Natural killer cell treated with Interleukin-12 subunit alpha and Interleukin-12 subunit beta and Interleukin-15 and Interleukin-18, amount 100 ng/mL, for 72 hours (primary cell): ENCODE measurements around the gene ANKS4B. TPM values are rescaled to one million over a fixed set of nuclear protein-coding genes. Genes with fewer than 3 reads are reported as not detected.

Experiments
- ATAC-seq, 2 donors: fragments of 150-1000 bp; cut with Tn5 transposase in 1 of 2; sonication (Bioruptor Pico), chemical (Tn5 transposase) in 1 of 2; 2 replicates each; pipeline ENCODE4 v1.10.0; 2021
- DNase-seq: peaks from one replicate; pipeline ENCODE4 v3.0.0; 2022; ENCODE audit warnings: low spot score
- H3K27ac Mint-ChIP-seq, 2 donors: 1 replicate in 1 of 2; 2 replicates in 1 of 2; pipeline ENCODE4 v1.8.0; 2022; ENCODE audit warnings: mixed read lengths in 2 of 2, mild to moderate bottlenecking in 1 of 2, moderate library complexity in 1 of 2
- H3K27me3 Mint-ChIP-seq, 2 donors: 1 replicate in 1 of 2; 2 replicates in 1 of 2; pipeline ENCODE4 v1.8.0; 2022; ENCODE audit warnings: mixed read lengths in 2 of 2
- H3K36me3 Mint-ChIP-seq: one replicate; pipeline ENCODE4 v1.8.0; 2022; ENCODE audit warnings: mixed read lengths
- H3K4me1 Mint-ChIP-seq, 2 donors: 1 replicate in 1 of 2; 2 replicates in 1 of 2; pipeline ENCODE4 v1.8.0; 2022; ENCODE audit warnings: low read depth in 2 of 2, mixed read lengths in 2 of 2, mild to moderate bottlenecking in 1 of 2
- H3K4me3 Mint-ChIP-seq: one replicate; pipeline ENCODE4 v1.8.0; 2022; ENCODE audit warnings: mixed read lengths
- H3K9me3 Mint-ChIP-seq: 2 replicates; pipeline ENCODE4 v1.8.0; 2022; ENCODE audit warnings: mixed read lengths
- total RNA-seq, 2 donors: library from RNA; stranded (reverse); gene quantifications; one replicate each; pipeline ENCODE4 v1.2.3, GENCODE V29; 2022

The ANKS4B gene
- total RNA-seq, 2 donors from 2014 or later: not detected

GRCh38 chr16:21199607-21200218 lies 33.8 kb upstream of the ANKS4B start:
- Mint-ChIP-seq H3K4me3 (no peak overlapping the region), H3K4me1 (no peaks in the 10 kb centered on the region), H3K9me3 (no peaks in the 10 kb centered on the region), H3K36me3 (no peaks in the 10 kb centered on the region), H3K27ac (no peak overlapping the region), H3K27me3 (peaks cover 29 to 40% of the 10 kb centered on the region in 2 donors)
- no peak for ATAC-seq
- DNase-seq: no peak

GRCh38 chr16:21203155-21203797 lies 30.2 kb upstream of the ANKS4B start:
- H3K36me3 Mint-ChIP-seq: no peaks in the 10 kb centered on the region
- H3K27ac Mint-ChIP-seq: no peak overlapping the region
- H3K4me3 Mint-ChIP-seq: no peak overlapping the region
- H3K4me1 Mint-ChIP-seq: no peaks in the 10 kb centered on the region
- ATAC-seq (no peak), DNase-seq (no peak)
- peaks cover 32 to 36% of the 10 kb centered on the region in 2 donors for H3K27me3 Mint-ChIP-seq
- H3K9me3 Mint-ChIP-seq: no peaks in the 10 kb centered on the region

- no peaks in the 10 kb centered on the region for H3K36me3 Mint-ChIP-seq
- no peak for DNase-seq
- no peak overlapping the region for H3K27ac Mint-ChIP-seq
- H3K4me1 Mint-ChIP-seq: no peaks in the 10 kb centered on the region
- H3K9me3 Mint-ChIP-seq: no peaks in the 10 kb centered on the region
- peaks cover 24 to 30% of the 10 kb centered on the region in 2 donors for H3K27me3 Mint-ChIP-seq
- ATAC-seq: no peak
- no peak overlapping the region for H3K4me3 Mint-ChIP-seq
These were observed 28.2 kb upstream of the ANKS4B start for GRCh38 chr16:21205303-21205702.

- no peaks in the 10 kb centered on the region for H3K9me3 Mint-ChIP-seq
- H3K36me3 Mint-ChIP-seq: no peaks in the 10 kb centered on the region
- no peak overlapping the region for H3K4me3 Mint-ChIP-seq
These were observed 26.9 kb upstream of the ANKS4B start for GRCh38 chr16:21206550-21206949.

GRCh38 chr16:21208446-21209230 lies 24.9 kb upstream of the ANKS4B start:
- DNase-seq (no peak), ATAC-seq (no peak)
- Mint-ChIP-seq H3K9me3 (no peaks in the 10 kb centered on the region), H3K27me3 (peaks cover 17 to 18% of the 10 kb centered on the region in 2 donors), H3K4me3 (no peak overlapping the region), H3K27ac (no peak overlapping the region), H3K36me3 (no peaks in the 10 kb centered on the region), H3K4me1 (no peaks in the 10 kb centered on the region)

More at GRCh38 chr16:21206550-21206949, 26.9 kb upstream of the ANKS4B start:
- H3K27me3 Mint-ChIP-seq: peaks cover 20 to 32% of the 10 kb centered on the region in 2 donors
- H3K27ac Mint-ChIP-seq: no peak overlapping the region
- ATAC-seq: no peak
- DNase-seq: no peak
- H3K4me1 Mint-ChIP-seq: no peaks in the 10 kb centered on the region

- DNase-seq: no peak
- Mint-ChIP-seq H3K36me3 (no peaks in the 10 kb centered on the region), H3K9me3 (no peaks in the 10 kb centered on the region), H3K27me3 (peaks cover 12 to 18% of the 10 kb centered on the region in 2 donors), H3K27ac (no peak within 1 kb of the TSS), H3K4me3 (no peak within 1 kb of the TSS), H3K4me1 (no peaks in the 10 kb centered on the region)
- ATAC-seq: no peak
These were observed 22.0 kb upstream of the ANKS4B start, which contains the start of gene ZP2 for GRCh38 chr16:21211486-21211885. ZP2 (minus strand) TSS chr16:21211574; CDS start chr16:21211547, 27 bp downstream.

- DNase-seq: no peak
These were observed 19.4 kb upstream of the ANKS4B start for GRCh38 chr16:21214086-21214485.

GRCh38 chr16:21217121-21217520 lies 16.4 kb upstream of the ANKS4B start:
- no peak for DNase-seq
- H3K4me1 Mint-ChIP-seq: no peaks in the 10 kb centered on the region
- no peak overlapping the region for H3K27ac Mint-ChIP-seq
- ATAC-seq: no peak
- no peaks in the 10 kb centered on the region for H3K36me3 Mint-ChIP-seq
- H3K9me3 Mint-ChIP-seq: no peaks in the 10 kb centered on the region
- H3K27me3 Mint-ChIP-seq: peaks cover 18 to 21% of the 10 kb centered on the region in 2 donors
- no peak overlapping the region for H3K4me3 Mint-ChIP-seq

More at GRCh38 chr16:21214086-21214485, 19.4 kb upstream of the ANKS4B start:
- Mint-ChIP-seq H3K27ac (no peak overlapping the region), H3K36me3 (no peaks in the 10 kb centered on the region), H3K9me3 (no peaks in the 10 kb centered on the region), H3K4me3 (no peak overlapping the region), H3K27me3 (peaks cover 12 to 15% of the 10 kb centered on the region in 2 donors), H3K4me1 (no peaks in the 10 kb centered on the region)
- no peak for ATAC-seq

GRCh38 chr16:21218153-21218552 lies 15.3 kb upstream of the ANKS4B start:
- Mint-ChIP-seq H3K27me3 (peaks cover 25 to 26% of the 10 kb centered on the region in 2 donors), H3K27ac (no peak overlapping the region), H3K9me3 (no peaks in the 10 kb centered on the region), H3K36me3 (no peaks in the 10 kb centered on the region), H3K4me1 (no peaks in the 10 kb centered on the region), H3K4me3 (no peak overlapping the region)
- ATAC-seq (no peak), DNase-seq (no peak)

GRCh38 chr16:21219551-21219950 lies 13.9 kb upstream of the ANKS4B start:
- H3K4me1 Mint-ChIP-seq: no peaks in the 10 kb centered on the region
- no peaks in the 10 kb centered on the region for H3K9me3 Mint-ChIP-seq
- no peak overlapping the region for H3K27ac Mint-ChIP-seq
- ATAC-seq: no peak
- DNase-seq: no peak
- peaks cover 29 to 35% of the 10 kb centered on the region in 2 donors for H3K27me3 Mint-ChIP-seq
- H3K4me3 Mint-ChIP-seq: no peak overlapping the region
- H3K36me3 Mint-ChIP-seq: no peaks in the 10 kb centered on the region

- Mint-ChIP-seq H3K36me3 (no peaks in the 10 kb centered on the region), H3K27ac (no peak overlapping the region), H3K9me3 (no peaks in the 10 kb centered on the region), H3K27me3 (peaks cover 40 to 45% of the 10 kb centered on the region in 2 donors), H3K4me1 (no peaks in the 10 kb centered on the region), H3K4me3 (no peak overlapping the region)
- no peak for ATAC-seq
- DNase-seq: no peak
These were observed 10.8 kb upstream of the ANKS4B start for GRCh38 chr16:21222495-21223337.

GRCh38 chr16:21223787-21224186 lies 9.7 kb upstream of the ANKS4B start:
- no peak for DNase-seq
- H3K9me3 Mint-ChIP-seq: no peaks in the 10 kb centered on the region
- H3K4me1 Mint-ChIP-seq: no peaks in the 10 kb centered on the region
- peaks cover 48 to 56% of the 10 kb centered on the region in 2 donors for H3K27me3 Mint-ChIP-seq
- H3K36me3 Mint-ChIP-seq: no peaks in the 10 kb centered on the region
- H3K27ac Mint-ChIP-seq: no peak overlapping the region
- H3K4me3 Mint-ChIP-seq: no peak overlapping the region
- no peak for ATAC-seq

GRCh38 chr16:21224800-21225199 lies 8.7 kb upstream of the ANKS4B start:
- Mint-ChIP-seq H3K27ac (no peak overlapping the region), H3K9me3 (no peaks in the 10 kb centered on the region), H3K36me3 (no peaks in the 10 kb centered on the region), H3K27me3 (peaks cover 51 to 66% of the 10 kb centered on the region in 2 donors), H3K4me1 (no peaks in the 10 kb centered on the region), H3K4me3 (no peak overlapping the region)
- ATAC-seq (no peak), DNase-seq (no peak)
